Femur (tissue), 1 donor: Measurements from ENCODE around the gene ZNF821.
A peak's percentile ranks its signal among the peaks of the same experiment; 100 is the strongest.
"Not testable (repeated sequence)": the region's sequence is repeated elsewhere in the genome, so short reads cannot be mapped to it uniquely, and the experiment has no call there.

Experiments used
- DNase-seq: peaks from one replicate; pipeline ENCODE4 v3.0.0-alpha.2; 2017

Gene ZNF821

GRCh38 chr16:71899171-71899570 lies 15.2 kb upstream of the ZNF821 start:
- DNase-seq, result no peak

GRCh38 chr16:71896764-71897368 lies 12.9 kb upstream of the ZNF821 start:
- no peak for DNase-seq

- no peak for DNase-seq
Measured at GRCh38 chr16:71895679-71896365, 11.8 kb upstream of the ZNF821 start.

GRCh38 chr16:71894921-71895678 lies 11.1 kb upstream of the ZNF821 start, which contains the start of gene IST1:
TSS of gene IST1 (plus strand) at chr16:71895531. CDS start at chr16:71915641, 20,110 bp downstream.
- peak; percentile 98 for DNase-seq

- peak; percentile 61 for DNase-seq
Measured at GRCh38 chr16:71894229-71894920, 10.4 kb upstream of the ZNF821 start.

GRCh38 chr16:71893888-71894228 lies 9.9 kb upstream of the ZNF821 start:
- DNase-seq, result no peak

GRCh38 chr16:71889147-71889546 lies 5.2 kb upstream of the ZNF821 start:
- no peak for DNase-seq

- DNase-seq, result no peak
Measured at GRCh38 chr16:71885261-71885650, 1.3 kb upstream of the ZNF821 start.

- peak; percentile 62 for DNase-seq
Measured at GRCh38 chr16:71883168-71883848, 674 bp downstream of the ZNF821 start.

- peak; percentile 60 for DNase-seq
Measured at GRCh38 chr16:71882505-71883167, 1.3 kb downstream of the ZNF821 start.

- DNase-seq, result no peak
Measured at GRCh38 chr16:71880176-71880575, 3.8 kb downstream of the ZNF821 start.

- DNase-seq, result no peak
Measured at GRCh38 chr16:71878911-71879310, 5.1 kb downstream of the ZNF821 start.

GRCh38 chr16:71873199-71873598 lies 10.8 kb downstream of the ZNF821 start:
- no peak for DNase-seq

GRCh38 chr16:71870818-71871217 lies 13.2 kb downstream of the ZNF821 start:
- no peak for DNase-seq

GRCh38 chr16:71869089-71869488 lies 14.9 kb downstream of the ZNF821 start:
- DNase-seq, result no peak

GRCh38 chr16:71867939-71868338 lies 16.0 kb downstream of the ZNF821 start:
- DNase-seq, result no peak

- not testable (repeated sequence) for DNase-seq
Measured at GRCh38 chr16:71867175-71867574, 16.8 kb downstream of the ZNF821 start.

GRCh38 chr16:71865173-71865863 lies 18.7 kb downstream of the ZNF821 start:
- DNase-seq, result no peak

- DNase-seq, result no peak
Measured at GRCh38 chr16:71863995-71864394, 20.0 kb downstream of the ZNF821 start.

- no peak for DNase-seq
Measured at GRCh38 chr16:71859762-71860521, 24.0 kb downstream of the ZNF821 start.
